Fibroblast of mammary gland (primary cell): ENCODE results near the gene NUP210.

ENCODE experiments used
- DNase-seq: peaks from one replicate; pipeline ENCODE4 v3.0.0-alpha.2; 2010; ENCODE audit warnings: low read depth
- H3K4me3 ChIP-seq: 2 replicates; pipeline ENCODE4 v1.5.1; 2011; ENCODE audit warnings: low read depth, mild to moderate bottlenecking, low read length, moderate library complexity; ENCODE audit not compliant: control insufficient read depth
- TF ChIP-seq, protein P1 (sequence below): conservative IDR thresholded peaks from 2 replicates; pipeline ENCODE4 v1.5.1; 2011; ENCODE audit warnings: low read depth, low read length, inconsistent platforms; ENCODE audit not compliant: control insufficient read depth, insufficient read depth

NUP210 gene

DNA sequence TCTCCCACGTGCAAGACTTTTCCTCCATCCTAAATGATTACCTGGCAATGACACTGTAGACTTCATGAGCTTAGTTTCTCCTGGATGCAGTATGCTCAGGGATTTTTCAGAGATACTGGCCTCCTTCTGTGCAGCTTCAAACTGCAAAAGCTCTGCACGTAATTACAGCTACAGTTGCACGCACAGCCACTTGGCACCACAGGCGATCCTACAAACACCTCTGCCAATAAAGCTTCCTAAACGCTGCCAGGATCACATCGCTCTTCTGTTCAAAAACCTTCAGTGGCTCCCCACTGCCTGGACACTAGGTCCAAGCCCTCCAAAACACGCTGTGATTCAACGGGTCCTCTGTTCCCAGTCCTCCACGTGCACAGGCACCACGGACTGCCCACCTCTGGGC is 49.5 kb downstream of the NUP210 start:
- DNase-seq, result no peak
- TF ChIP-seq, protein P1, sequence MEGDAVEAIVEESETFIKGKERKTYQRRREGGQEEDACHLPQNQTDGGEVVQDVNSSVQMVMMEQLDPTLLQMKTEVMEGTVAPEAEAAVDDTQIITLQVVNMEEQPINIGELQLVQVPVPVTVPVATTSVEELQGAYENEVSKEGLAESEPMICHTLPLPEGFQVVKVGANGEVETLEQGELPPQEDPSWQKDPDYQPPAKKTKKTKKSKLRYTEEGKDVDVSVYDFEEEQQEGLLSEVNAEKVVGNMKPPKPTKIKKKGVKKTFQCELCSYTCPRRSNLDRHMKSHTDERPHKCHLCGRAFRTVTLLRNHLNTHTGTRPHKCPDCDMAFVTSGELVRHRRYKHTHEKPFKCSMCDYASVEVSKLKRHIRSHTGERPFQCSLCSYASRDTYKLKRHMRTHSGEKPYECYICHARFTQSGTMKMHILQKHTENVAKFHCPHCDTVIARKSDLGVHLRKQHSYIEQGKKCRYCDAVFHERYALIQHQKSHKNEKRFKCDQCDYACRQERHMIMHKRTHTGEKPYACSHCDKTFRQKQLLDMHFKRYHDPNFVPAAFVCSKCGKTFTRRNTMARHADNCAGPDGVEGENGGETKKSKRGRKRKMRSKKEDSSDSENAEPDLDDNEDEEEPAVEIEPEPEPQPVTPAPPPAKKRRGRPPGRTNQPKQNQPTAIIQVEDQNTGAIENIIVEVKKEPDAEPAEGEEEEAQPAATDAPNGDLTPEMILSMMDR, result no peak
- H3K4me3 ChIP-seq, result no peak overlapping the region

- TF ChIP-seq, protein P1, result no peak
- H3K4me3 ChIP-seq, result no peak overlapping the region
Measured at GRCh38 chr3:13370055-13370454, 50.1 kb downstream of the NUP210 start.

DNA sequence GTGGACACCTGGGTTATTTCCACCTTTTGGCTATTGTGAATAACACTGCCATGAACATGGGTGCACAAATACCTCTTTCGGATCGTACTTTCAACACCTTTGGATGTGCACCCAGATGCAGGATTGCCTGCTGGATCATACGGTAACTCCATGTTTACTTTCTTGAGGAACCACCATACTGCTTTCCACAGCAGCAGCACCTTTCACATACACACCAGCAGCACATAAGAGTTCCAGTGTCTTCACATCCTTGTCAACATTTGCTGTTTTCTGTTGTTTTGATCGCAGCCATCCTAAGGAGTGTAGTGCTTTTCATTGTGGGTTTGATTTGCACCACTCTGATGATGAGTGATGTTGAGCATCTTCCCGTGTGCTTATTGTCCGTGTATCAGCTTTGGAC is 51.3 kb downstream of the NUP210 start:
- H3K4me3 ChIP-seq, result no peak overlapping the region
- TF ChIP-seq, protein P1, result no peak
- no peak for DNase-seq

More at GRCh38 chr3:13370055-13370454, 50.1 kb downstream of the NUP210 start:
- no peak for DNase-seq

DNA sequence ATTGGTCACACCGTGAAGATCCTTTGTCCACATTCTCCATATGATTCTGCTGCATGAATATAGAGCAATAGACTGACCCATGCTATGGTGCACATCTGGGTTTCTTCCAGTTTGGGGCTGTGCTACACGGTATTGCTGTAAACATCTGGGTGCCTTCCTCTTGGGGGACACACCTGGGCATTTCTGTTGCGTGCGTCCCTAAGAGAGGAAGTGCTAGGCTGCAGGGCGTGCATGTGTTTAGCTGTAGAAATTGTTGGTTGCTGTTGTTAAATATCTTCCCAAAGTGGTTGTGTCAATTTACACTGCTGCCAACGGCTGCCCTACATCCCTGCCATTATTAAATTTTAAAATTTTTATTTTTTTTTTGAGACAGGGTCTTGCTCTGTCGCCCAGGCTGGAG is 52.4 kb downstream of the NUP210 start:
- no peak overlapping the region for H3K4me3 ChIP-seq
- TF ChIP-seq, protein P1, result no peak
- no peak for DNase-seq

DNA sequence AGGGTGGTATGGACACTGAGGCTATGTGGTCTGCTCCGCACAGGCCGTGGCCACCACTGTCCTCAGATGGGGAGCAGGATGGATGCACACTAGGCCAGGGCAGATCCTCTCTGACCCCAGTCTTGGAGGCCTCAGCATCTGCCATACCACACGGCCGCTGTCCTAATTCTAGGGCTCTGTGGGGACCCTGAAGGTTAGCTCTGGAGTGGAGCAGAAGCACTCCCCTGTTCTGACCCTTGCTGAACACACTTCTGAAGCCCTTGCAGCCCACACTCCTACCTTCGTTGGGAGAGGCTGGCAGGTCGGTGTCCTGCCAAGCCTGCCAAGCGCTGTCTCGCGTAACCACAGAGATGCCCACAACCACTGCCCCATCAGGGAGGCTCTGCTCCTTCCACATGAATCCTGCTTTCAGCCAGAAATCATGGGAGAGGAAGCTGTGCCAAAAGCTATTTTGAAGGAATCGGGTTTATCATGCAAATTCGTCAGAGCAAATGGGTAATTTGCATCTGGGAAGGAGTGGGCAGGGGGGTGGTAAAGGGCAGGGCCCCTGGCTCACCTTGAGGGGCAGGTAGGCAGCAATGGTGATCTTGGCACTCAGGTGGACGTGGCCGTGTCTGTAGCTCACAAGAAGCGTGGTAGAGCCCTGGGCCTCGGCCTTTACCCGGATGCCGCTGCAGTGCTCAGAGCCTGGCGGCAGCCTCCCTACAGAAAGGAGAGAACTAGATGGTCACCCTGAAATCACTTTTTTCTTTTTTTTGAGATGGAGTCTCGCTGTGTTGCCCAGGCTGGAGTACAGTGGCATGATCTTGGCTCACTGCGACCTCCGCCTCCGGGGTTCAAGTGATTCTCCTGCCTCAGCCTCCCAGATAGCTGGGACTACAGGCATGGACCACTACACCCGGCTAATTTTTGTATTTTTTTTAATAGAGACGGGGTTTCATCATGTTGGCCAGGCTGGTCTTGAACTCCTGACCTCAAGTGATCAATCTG is 54.4 kb downstream of the NUP210 start:
- DNase-seq, result no peak
- H3K4me3 ChIP-seq, result no peak overlapping the region
- TF ChIP-seq, protein P1, result no peak

GRCh38 chr3:13364602-13365271 is 55.4 kb downstream of the NUP210 start:
- TF ChIP-seq, protein P1, result no peak
- no peak for DNase-seq
- H3K4me3 ChIP-seq, result no peak overlapping the region
